GM12878 (cell line): ENCODE data around the gene CCDC160.

Source experiments
- CEBPB ChIP-seq, 2 experiments: fragments of 150-350 bp in 1 of 2; IDR thresholded peaks; 2 replicates each; pipeline ENCODE4 v1.6.1; 2012 to 2014; ENCODE audit warnings: low read depth in 2 of 2, low read length in 2 of 2, borderline replicate concordance in 1 of 2, inconsistent platforms in 1 of 2
- CHD2 ChIP-seq: IDR thresholded peaks from 2 replicates; pipeline ENCODE4 v1.6.1; 2011; ENCODE audit warnings: low read depth, low read length, improper control_type of control experiment, borderline replicate concordance
- CREM ChIP-seq: IDR thresholded peaks from 2 replicates; pipeline ENCODE4 v1.6.1; 2014; ENCODE audit warnings: antibody characterized with exemption, low read depth
- EZH2 ChIP-seq: IDR thresholded peaks from 2 replicates; pipeline ENCODE4 v1.6.1; 2012; ENCODE audit warnings: low read depth, mild to moderate bottlenecking, control low read depth, inconsistent platforms, low read length, borderline replicate concordance; ENCODE audit not compliant: control insufficient read depth
- HDGF ChIP-seq: fragments of 450-650 bp; IDR thresholded peaks from 2 replicates; pipeline ENCODE4 v1.6.1; 2016; ENCODE audit warnings: antibody characterized with exemption
- RCOR1 ChIP-seq: conservative IDR thresholded peaks from 2 replicates; pipeline ENCODE4 v1.6.1; 2012; ENCODE audit warnings: low read depth, low read length, improper control_type of control experiment
- SMC3 ChIP-seq: IDR thresholded peaks from 2 replicates; pipeline ENCODE4 v1.6.1; 2011; ENCODE audit warnings: low read length, improper control_type of control experiment, borderline replicate concordance
- SREBF1 ChIP-seq: IDR thresholded peaks from 2 replicates; pipeline ENCODE4 v1.6.1; 2012; ENCODE audit warnings: mild to moderate bottlenecking, low read length
- TF ChIP-seq, protein P1 (sequence below): fragments of 450-650 bp; IDR thresholded peaks from 2 replicates; pipeline ENCODE4 v1.6.1; 2016; ENCODE audit warnings: mild to moderate bottlenecking
- TF ChIP-seq, protein P2 (sequence below), 3 experiments: IDR thresholded peaks in 2 of 3; conservative IDR thresholded peaks in 1 of 3; 2 replicates each; pipeline ENCODE4 v1.5.1; 2011; ENCODE audit warnings: low read depth in 3 of 3, low read length in 3 of 3, mild to moderate bottlenecking in 3 of 3, control low read depth in 2 of 3, moderate library complexity in 2 of 3, inconsistent platforms in 1 of 3, mixed read lengths in 1 of 3; ENCODE audit not compliant: control insufficient read depth in 2 of 3, insufficient read depth in 1 of 3; ENCODE audit errors: extremely low read depth in 1 of 3
- TF ChIP-seq, protein P3 (sequence below): IDR thresholded peaks from 2 replicates; pipeline ENCODE4 v1.6.1; 2012; ENCODE audit warnings: low read length, inconsistent platforms

DNA sequence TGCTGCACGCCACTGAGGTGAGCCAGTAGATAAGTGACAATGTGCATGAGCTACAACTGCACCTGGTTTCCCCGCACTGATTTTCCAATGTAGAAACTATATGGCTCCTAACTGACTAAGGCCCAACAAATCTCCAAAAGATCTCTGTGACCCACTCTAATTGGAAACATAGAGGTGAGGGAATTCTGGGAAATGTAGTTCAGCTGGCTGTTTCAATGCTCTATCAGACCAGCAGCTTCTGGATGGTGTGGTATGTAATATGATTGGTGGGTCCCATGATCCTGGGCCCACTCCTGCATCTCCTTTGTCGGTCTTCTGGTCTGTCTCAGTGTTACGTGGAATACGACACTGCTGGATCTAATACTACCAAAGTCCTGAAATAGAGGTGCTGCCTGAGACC is 18.6 kb downstream of the CCDC160 start:
- no peak for TF ChIP-seq CREM
- no peak for TF ChIP-seq CHD2
- TF ChIP-seq CEBPB (IDR thresholded peaks at IDR 0.05; ENCODE audit: borderline replicate concordance in 1 of 2, low read depth in 2 of 2, low read length in 2 of 2), result no peak
- TF ChIP-seq, protein P1, sequence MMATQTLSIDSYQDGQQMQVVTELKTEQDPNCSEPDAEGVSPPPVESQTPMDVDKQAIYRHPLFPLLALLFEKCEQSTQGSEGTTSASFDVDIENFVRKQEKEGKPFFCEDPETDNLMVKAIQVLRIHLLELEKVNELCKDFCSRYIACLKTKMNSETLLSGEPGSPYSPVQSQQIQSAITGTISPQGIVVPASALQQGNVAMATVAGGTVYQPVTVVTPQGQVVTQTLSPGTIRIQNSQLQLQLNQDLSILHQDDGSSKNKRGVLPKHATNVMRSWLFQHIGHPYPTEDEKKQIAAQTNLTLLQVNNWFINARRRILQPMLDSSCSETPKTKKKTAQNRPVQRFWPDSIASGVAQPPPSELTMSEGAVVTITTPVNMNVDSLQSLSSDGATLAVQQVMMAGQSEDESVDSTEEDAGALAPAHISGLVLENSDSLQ, result no peak
- TF ChIP-seq EZH2, result no peak
- no peak for TF ChIP-seq HDGF
- TF ChIP-seq, protein P2, sequence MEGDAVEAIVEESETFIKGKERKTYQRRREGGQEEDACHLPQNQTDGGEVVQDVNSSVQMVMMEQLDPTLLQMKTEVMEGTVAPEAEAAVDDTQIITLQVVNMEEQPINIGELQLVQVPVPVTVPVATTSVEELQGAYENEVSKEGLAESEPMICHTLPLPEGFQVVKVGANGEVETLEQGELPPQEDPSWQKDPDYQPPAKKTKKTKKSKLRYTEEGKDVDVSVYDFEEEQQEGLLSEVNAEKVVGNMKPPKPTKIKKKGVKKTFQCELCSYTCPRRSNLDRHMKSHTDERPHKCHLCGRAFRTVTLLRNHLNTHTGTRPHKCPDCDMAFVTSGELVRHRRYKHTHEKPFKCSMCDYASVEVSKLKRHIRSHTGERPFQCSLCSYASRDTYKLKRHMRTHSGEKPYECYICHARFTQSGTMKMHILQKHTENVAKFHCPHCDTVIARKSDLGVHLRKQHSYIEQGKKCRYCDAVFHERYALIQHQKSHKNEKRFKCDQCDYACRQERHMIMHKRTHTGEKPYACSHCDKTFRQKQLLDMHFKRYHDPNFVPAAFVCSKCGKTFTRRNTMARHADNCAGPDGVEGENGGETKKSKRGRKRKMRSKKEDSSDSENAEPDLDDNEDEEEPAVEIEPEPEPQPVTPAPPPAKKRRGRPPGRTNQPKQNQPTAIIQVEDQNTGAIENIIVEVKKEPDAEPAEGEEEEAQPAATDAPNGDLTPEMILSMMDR (IDR thresholded peaks at IDR 0.05 in 2 of 3, conservative IDR thresholded peaks at IDR 0.05 in 1 of 3; ENCODE audit: control insufficient read depth in 2 of 3, extremely low read depth in 1 of 3, insufficient read depth in 1 of 3, low read depth in 3 of 3, low read length in 3 of 3), result no peak
- no peak for TF ChIP-seq SMC3
- TF ChIP-seq, protein P3, sequence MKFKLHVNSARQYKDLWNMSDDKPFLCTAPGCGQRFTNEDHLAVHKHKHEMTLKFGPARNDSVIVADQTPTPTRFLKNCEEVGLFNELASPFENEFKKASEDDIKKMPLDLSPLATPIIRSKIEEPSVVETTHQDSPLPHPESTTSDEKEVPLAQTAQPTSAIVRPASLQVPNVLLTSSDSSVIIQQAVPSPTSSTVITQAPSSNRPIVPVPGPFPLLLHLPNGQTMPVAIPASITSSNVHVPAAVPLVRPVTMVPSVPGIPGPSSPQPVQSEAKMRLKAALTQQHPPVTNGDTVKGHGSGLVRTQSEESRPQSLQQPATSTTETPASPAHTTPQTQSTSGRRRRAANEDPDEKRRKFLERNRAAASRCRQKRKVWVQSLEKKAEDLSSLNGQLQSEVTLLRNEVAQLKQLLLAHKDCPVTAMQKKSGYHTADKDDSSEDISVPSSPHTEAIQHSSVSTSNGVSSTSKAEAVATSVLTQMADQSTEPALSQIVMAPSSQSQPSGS, result no peak
- no peak for TF ChIP-seq RCOR1
- no peak for TF ChIP-seq SREBF1
